Cerebellar cortex (tissue), 1 donor: ENCODE results near the gene MLLT6.

Source experiments
- DNase-seq: peaks from one replicate; pipeline ENCODE4 v3.0.0-alpha.2; 2015; ENCODE audit warnings: low spot score

Gene MLLT6

DNA sequence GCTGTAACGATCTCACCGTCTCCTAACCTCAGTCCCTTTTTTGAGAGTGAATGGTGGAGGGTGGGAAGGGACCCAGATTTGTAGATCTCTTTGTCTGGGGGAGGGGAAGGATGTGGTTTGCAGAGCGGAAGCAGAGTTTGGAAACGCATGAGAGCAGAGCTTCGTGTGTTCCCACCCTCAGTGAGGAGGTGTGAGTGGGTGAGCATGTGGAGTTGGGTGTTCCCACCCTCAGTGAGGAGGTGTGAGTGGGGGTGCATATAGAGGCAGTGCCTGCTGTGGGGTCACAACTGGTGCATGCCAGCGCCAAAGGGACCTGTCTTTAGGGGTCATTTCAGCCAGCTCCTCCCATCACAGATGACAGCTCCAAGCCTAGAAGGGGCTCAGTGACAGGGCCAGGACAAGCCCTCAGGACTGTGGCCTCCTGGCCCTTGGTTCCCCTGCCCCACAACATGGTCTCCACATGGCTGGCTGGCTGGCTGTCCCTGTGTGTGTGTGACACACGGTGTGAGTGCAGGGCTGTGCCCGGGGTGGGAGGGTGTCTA lies 23.3 kb downstream of the MLLT6 start:
- DNase-seq = no peak

DNA sequence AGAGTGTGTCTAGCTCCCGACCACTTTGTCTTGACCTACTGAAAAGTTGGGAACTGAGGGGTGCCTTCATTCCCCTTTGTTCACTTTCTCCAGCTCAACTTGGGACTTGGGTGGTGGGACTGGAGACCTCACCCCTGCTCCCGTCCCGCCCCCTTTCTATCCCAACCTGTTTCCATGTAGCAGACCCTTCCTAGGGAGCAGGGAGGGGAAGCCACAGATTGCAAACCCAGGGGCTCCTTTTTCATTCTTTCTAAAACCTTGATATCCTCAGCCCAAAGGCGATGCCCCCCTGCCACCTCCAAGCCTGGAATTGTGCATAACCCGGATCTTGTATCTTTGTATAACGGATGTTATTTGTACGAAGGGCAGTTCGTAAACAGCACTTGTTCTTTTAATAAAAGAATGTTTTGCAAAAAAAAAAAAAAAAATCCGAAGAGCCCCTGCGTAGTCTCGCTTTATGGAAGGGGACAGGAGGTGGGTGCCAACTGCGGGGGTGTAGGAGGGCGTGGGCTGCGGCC lies 24.4 kb downstream of the MLLT6 start:
- no peak for DNase-seq

DNA sequence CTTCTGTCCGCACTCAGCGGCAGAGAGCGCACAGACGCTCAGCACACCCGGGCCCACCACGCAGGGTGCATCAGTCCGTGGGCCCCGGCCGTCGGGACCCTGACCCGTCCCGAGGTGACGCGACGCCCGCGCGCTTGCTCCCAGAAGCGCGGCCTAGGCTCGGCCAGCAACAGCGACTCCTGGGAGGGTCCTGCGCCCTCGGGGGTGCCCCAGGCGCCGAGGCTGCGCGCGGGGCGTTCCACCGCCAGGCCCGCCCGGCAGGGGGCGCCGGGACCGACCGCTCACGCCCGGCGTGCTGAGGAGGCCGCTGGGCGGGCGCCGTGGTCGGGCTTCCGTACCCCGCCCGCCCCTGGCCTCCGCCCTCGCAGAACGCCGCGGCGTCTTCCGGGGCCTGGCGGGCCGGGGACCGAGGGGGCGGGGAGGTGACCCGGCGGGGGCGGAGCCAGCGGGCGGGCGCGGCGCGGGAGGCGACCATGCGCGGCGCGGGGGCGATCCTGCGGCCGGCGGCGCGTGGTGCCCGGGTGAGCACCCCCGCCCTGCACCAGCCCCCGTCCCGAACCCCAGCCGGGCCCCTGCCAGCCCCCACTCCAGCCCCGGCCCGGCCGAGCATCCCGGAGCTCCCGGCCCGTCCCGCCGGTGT lies 24.9 kb downstream of the MLLT6 start, which contains the start of gene CISD3:
Gene CISD3 (plus strand): TSS at position 456 of the 640 bp plus-strand sequence. CDS start 18 bp downstream, at position 474.
- no peak for DNase-seq

DNA sequence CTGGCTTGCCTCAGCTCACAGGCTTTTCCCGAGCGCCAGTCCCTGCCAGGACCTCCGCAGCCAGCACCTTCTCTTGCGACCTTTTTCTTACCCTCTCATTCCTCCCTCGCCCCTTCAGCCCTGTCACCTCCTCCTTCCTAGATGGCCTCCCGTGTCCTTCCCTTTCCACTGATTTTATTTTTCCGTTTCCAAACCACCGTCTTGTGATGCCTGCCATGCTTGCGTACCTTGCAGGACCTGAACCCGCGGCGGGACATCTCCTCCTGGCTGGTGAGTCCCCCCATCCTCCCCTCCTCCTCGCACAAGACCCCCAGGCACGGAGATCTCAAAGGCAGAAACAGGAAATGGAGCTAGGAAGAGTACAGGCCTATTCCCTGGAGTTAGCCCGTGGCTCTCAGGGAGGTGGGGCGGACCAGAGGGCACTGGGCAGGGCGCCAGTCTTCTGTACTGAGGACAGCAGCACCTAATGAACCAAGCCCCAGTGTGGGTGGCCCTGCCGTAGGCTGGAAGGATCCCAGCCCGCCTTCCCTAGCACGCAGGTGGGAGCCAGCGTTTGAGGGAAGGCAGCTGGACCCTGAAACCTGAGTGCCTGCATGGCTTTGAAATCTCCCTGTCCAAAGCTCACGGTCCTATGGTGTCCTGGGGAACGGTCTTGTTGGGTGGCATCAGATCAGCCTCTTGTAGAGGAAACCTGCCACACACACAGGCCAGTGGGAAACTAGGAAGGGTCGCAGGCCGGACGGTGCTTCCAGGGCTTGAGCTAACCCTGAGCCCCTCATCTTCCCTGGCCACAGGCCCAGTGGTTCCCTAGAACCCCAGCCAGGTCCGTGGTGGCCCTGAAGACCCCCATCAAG lies 25.7 kb downstream of the MLLT6 start:
- DNase-seq = no peak

DNA sequence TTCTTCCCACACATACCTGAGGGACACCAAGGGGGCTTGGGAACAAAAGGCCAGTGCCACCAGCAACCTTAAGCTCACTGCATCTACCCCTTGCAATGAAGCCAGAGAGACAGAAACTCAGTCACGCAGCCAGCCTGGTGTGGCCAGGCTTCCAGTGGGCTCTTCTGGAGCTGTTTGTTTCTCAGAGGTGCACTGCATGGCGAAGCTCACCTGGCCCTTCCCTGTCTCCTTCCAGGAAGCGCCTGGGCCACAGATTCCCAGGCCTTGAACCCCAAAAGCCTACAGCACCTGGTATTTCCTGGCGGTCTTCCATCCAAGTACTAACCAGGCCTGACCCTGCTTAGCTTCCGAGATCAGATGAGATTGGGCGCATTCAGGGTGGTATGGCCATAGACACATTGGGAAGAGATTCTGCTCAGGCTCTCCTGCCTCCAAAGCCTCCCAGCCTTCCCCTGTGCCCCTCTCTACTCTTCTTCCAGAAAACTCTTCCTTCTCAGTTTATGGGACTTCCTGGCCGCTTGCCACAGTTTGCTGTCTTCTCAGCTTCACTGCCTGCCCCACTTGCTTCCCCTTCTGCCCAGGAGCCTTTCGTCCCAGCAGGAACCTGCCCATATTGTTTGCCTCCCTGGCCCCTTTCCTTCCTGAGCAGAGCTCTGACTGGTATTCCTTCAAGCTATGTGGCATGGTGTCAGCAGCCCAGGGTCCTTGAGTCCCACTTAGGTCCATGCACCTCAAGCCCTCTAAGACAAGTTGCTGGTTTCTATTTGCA lies 26.6 kb downstream of the MLLT6 start:
- DNase-seq = no peak

DNA sequence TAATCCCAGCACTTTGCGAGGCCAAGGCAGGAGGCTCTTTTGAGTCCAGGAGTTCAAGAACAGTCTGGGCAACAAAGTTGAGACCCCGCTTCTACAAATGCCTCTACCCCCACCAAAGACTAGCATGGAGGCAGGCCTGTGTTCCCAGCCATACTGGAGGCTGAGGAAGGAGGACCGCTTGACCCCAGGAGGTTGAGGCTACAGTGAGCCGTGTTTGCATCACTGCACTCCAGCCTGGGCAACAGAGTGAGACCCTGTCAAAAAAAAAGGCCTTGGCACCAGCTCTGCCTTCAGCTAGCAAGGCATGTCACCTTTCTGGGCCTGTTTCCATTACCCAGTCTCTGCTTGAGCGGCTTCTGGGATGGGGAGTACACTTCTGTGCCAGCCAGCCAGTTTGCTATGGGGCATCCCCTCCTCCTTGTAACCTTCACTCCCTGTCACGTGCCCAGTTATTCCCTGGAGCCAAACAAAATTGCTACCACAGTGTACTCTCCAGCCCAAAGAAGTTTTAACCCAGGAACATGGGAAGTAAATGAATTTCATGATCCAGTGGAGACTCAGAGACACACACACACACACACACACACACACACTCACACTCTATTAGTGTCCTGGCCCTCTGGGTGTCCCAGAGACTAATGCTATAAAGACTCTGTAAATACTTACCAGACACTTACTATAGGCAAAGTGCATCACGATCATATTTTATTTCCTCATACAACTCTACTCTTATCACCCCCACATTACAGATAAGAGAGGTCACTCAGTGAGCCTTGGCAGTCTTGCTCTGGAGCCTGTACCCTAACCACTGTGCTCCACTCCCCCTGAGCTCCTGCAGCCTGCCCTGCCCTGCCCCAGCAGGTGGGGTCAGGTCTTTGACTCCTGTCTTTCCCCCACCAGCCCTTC lies 27.6 kb downstream of the MLLT6 start:
- DNase-seq = no peak

DNA sequence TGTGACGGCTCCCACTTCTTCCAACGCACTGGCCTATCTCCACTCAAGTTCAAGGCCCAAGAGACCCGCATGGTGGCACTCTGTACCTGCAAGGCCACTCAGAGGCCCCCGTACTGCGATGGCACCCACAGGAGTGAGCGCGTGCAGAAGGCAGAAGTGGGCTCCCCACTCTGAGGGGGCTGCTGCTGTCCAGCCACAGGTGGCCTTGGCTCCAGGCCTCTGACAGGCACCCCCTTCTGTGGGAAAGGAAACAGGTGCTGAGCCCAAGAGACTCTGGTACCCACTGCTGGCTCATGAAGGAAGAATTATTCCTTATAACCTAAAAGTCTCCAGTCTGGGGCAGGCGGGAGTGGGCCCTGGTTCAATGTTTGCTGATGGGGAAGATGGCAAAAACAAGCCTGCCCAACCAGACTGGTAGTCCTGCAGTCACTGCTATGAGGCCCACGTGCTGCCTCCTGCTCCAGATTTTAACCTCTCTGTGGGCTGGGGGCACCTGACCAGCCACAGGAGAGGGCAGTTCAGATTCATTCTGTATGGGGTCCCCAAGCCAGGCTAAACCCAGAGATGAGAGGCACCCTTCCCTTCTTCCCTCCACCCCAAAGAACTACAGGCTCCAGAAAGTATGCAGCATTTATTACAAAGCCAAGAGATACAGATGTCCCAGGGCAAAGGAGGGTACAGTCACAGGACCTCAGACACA lies 28.4 kb downstream of the MLLT6 start:
- no peak for DNase-seq

DNA sequence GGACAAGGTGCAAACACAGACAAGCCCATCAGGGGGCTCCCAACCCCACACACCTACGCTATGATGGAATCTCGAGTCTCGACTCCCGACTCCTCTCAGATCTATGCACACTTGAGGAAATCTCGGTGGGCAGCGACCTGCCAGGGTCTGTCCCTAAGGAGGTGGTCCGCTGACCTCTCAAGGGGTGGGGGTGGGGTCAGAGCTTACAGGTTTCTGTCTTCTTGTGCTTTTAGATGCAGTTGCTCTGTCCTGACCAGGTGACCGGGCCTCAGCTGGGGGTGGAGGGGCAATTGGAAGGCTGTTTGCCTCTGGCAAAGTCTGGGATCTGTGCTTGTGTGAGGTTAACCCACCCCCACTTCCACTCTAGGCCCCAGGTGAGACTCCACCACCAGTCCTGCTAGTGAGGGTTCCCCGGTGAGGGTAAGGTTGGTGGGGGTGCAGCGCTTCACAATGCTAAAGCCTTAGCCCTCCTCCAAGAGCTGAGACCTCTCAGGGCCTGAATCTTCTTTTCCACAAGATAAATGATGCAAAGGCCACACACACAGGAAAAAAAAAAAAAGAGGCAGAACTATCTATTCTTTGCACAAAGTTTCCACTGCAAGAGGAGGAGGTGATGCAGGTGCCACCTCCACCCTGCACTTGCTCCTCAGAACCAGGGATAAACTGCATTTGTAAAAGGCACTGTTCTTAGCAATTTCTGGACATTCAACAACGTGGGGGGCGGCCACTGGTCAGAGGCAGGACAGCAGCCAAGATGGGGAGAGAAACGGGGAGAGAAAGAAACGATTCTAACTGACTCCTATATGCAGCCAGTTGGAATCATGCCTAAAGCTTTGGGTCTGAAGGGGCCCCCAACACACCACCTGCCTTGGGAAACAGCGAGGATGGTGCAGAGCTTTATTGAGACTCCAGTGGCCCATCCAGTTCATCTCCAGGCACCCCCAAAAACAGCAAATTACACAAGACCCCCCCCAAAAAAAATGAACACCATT lies 29.2 kb downstream of the MLLT6 start:
- peak; percentile 70 for DNase-seq

DNA sequence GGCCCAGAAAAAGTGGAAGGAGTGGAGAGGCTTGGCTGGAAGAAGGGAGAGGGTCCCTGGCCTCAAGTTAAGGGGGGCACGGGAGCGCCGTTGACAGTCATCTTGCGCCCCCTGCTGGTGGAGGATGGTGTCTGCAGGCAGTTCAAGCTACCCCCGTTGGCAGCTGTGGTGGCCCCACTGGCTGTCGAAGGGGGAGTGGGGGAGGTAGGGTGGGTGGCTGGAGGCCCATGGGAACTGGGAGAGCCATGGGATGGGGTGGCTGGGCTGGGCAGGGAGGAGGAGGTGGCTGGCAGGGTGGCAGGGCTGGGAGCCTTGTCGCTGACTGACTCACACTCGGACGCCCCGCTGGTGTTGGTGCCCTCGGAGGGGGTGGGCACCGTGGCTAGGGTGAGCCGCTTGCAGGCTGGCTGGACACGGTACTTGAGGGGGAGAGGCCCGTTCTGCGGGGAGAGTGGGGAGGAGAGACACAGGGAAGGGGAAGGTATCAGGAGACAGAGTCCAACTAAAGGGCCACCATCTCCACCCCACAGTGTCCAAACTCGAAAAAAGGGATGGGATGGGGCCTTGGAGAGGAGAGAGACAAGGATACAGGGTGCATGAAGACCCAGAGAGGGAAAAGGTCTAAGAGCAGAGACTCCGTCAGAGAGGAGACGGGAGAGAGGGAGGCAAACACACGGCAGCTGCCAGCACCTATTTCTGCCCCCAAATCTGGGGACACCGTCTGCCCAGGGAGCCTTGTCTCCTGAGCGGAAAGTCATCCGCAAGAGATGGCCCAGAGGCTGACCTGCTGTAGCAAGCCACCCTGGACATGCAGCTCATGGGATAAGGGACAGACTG lies 30.3 kb downstream of the MLLT6 start:
- DNase-seq = no peak

DNA sequence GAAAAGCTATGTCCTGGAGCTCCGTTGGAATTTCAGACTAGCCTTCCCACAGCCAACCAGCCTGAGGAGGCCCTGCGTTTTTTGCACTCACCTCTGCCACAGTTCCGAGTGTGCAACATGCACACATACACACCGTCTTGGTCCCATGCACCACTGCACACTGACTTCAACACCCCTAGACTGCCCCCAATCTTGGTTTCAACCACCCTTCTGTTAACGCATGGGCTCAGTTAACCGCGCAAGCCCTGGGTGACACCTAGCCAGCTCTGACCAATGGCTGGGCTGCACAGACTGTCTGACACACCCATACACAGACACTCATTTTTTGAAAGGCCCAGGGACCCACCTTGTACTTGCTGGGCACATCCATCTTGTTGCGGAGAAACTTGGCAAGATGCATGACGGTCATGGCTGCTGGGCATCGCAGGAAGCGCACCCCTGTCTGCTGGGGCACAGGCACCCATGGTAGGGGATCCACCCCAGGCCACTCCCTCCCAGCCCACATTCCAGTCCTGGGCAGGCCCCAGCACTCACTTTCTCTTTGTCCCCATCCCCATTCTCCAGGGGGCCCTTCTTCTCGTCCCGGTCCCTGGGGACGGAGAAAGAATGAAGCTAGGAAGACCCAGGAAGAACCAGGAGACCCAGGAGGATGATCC lies 33.1 kb downstream of the MLLT6 start:
- DNase-seq = no peak

DNA sequence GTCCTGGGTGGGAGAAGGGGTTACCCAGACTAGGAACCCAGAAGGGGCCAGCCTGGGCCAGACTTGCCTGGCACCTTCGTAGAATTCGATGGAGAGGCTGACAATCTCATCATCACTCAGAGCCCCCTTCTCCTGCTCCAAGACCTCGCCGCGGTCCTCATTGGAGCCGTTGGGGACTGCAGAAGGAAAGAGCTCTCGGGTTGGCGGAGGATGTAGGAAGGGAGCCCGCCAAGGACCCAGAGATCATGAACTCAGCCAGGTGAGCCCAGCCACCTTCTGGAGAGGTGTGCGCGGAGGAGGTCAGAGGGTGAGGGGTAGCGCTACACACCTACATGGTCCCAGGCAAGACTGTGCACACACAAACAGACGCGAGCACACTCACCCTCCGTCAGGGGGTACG lies 33.6 kb downstream of the MLLT6 start:
- no peak for DNase-seq

DNA sequence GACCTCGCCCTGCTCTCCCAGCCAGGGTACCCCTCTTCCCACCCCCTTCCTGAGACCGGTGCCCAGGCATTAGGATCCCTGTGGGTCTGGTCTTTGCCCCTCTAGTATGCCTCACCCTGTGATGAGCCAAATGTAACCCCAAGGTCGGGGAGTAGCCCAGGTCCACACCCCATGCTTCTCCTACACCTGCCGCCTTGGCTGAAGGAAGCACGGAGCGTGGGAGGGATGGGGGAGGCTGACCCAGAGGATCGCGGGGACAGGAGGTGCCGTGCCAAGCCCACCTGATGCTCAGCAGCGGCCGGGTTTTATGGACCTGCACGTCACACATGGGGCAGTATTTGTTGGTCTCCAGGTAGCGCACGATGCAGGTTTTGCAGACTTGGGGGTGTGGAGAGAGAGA lies 34.2 kb downstream of the MLLT6 start:
- no peak for DNase-seq

DNA sequence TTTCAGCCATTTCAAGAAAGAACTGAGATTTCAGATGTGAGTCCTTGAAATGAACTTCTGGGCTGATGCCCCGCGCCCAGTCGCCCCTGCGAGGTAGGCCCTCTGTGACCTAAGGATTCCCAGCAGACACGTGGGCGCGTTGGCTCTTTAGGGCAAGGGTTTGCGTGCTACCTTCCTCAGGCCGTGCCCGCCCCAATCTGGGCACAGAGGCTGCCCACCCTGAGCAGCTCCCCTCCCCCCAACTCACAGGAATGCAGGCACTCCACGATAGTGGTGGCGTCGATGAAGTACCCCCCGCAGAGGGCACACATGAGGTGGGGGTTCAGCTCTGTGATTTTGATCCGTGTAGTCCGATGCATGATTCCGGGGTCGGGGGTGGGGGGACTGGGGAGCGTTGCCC lies 35.0 kb downstream of the MLLT6 start:
- DNase-seq = no peak

DNA sequence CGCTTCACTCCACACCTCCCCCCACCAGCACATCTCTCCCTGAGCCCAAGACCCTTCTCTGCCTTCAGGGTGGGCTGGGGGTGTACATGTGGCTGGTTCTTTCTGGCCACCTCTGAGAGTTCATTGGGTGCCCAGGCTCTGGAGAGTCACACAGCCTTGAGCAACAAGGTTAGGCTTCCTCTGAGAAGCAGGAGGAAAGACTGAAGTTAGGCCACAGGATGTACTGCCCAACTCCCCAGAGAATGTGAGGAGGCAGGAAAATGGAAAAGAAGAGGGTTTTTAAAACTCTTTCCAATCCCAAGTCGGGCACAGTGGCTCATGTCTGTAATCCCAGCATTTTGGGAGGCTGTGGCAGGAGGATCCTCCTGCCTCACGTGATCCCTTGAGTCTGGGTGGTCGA lies 35.7 kb downstream of the MLLT6 start:
- DNase-seq = no peak

DNA sequence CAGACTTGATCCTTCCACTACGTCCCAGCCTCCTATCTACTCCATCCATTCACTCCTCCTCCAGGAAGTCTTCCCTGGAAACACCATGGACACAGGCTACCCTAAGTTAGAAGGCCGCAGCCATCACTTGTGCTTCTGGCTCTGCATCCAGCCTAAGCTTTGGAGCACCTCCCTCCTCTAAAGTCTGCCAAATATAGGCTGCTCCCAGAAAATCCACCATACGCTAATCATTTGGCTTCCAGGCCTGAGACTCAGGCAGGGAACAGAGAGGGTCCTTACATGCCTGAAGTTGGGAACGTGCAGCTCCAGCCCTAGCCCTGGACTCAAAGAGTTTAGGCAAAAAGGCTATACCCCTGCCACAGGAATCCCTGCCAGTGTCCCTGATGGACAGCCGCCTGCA lies 36.4 kb downstream of the MLLT6 start:
- no peak for DNase-seq

DNA sequence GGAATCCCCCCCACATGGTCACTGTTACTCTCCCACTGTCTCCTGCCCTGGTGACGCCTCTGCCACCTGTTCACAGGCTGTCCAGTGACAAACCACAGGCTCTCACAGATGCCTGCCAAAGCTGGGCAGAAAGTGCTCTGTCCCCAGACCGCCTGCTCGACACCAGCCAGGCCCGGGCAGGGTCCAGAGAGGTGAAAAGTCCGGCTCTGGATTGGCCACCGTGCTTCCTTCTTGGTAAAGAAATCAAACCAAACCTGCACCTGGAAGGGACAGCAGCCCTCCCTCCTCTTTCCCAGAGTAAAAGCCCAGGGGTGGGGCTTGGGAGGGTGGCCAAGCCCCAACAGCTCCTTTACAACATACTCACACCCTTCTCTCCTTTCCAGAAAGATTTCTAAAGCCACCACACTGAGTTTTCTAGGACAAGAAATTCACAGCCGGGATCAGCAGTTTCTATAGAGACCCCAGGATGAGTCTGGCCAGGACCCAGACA lies 36.9 kb downstream of the MLLT6 start:
- DNase-seq = no peak

DNA sequence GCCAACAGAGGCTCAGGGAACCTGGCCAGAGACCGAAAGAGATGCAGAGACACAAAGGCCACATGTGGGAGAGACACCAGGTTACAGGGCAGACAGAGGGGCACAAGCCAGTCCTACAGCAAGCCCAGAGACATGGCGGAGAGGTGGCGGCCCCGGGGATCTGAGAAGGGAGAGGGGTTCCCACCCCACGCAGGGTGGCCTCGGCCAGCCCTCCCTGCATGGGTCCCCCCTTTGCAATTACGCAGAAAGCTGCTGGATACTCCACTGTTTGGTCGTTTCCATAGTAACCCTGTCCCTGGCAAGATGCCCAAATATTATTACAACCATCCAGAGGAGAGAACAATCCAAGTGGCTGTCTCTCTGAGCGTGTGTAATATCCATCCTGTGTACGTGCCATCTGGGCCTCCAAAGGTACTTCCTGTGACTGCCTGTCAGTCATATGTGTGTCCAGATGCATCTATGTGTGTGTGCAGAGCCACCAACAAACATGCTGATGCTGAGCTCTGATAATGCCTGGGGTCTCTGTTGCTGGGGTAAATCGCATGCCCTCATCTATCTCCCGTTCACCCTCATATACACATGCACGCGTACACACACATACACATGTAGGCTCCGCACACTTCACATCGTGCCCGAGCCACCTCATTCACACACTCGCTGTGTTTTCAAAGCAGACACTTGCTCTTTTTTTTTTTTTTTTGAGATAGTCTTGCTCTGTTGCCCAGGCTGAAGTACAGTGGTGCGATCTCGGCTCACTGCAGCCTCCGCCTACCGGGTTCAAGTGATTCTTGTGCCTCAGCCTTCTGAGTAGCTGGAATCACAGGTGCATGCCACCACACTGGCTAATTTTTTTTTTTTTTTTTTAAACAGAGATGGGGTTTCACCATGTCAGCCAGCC lies 37.6 kb downstream of the MLLT6 start:
- DNase-seq = peak; percentile 88
